ENCODE measurements around the gene SLC9A1. TPM values are rescaled to one million over a fixed set of nuclear protein-coding genes. Genes with fewer than 3 reads are reported as not detected.

Gene SLC9A1
- total RNA-seq, 4 donors from 2014 or later: 7.3 to 16.0 (median 10.9) TPM

- no peak for TF ChIP-seq CTCF (IDR thresholded peaks at IDR 0.05; ENCODE audit: low read depth)
Measured at GRCh38 chr1:27150183-27150582, 4.7 kb downstream of the SLC9A1 start.

GRCh38 chr1:27149762-27150113, 5.2 kb downstream of the SLC9A1 start:
- TF ChIP-seq CTCF (IDR thresholded peaks at IDR 0.05; ENCODE audit: low read depth): no peak

GRCh38 chr1:27149084-27149761, 5.7 kb downstream of the SLC9A1 start:
- no peak for TF ChIP-seq CTCF (IDR thresholded peaks at IDR 0.05; ENCODE audit: low read depth)

GRCh38 chr1:27148591-27148990, 6.3 kb downstream of the SLC9A1 start:
- TF ChIP-seq CTCF (IDR thresholded peaks at IDR 0.05; ENCODE audit: low read depth): no peak

GRCh38 chr1:27147842-27148518, 6.9 kb downstream of the SLC9A1 start:
- TF ChIP-seq CTCF (IDR thresholded peaks at IDR 0.05; ENCODE audit: low read depth): no peak

GRCh38 chr1:27145934-27146354, 9.0 kb downstream of the SLC9A1 start:
- TF ChIP-seq CTCF (IDR thresholded peaks at IDR 0.05; ENCODE audit: low read depth): no peak

- TF ChIP-seq CTCF (IDR thresholded peaks at IDR 0.05; ENCODE audit: low read depth): no peak
Measured at GRCh38 chr1:27144920-27145661, 9.8 kb downstream of the SLC9A1 start.
